ENCODE data around the gene GNB4.

The GNB4 gene

GRCh38 chr3:179474480-179474879, 23.2 kb upstream of the GNB4 start:
- no peak for TF ChIP-seq REST (IDR thresholded peaks at IDR 0.05; ENCODE audit: low read depth)
- TF ChIP-seq TCF12 (IDR thresholded peaks at IDR 0.05; ENCODE audit: low read depth), result no peak
- no peak for TF ChIP-seq FOXM1 (IDR thresholded peaks at IDR 0.05; ENCODE audit: borderline replicate concordance, low read depth)
- no peak for TF ChIP-seq EGR1 (IDR thresholded peaks at IDR 0.05)
- TF ChIP-seq RAD21 (IDR thresholded peaks at IDR 0.05; ENCODE audit: low read depth), result no peak

DNA sequence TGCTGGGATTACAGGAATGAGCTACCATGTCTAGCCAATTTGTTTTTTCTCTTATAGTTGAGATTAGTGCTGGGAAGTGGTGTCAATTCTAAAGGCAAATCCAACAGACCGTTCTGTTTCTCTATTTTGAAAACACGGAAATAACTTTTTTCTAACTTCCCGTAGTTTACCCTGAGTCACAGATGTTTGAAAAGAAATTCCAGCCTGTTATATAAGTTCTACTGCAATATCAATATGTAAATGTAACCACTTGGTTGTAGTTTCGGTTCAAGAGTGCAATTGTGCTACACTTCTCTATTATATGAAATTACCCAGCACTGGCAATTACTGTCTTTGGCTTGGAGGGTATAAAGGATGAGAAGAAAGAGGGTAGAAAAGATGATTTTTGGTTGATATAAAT, 22.3 kb upstream of the GNB4 start:
- TF ChIP-seq NFIC (IDR thresholded peaks at IDR 0.05), result no peak
- no peak for TF ChIP-seq EGR1 (IDR thresholded peaks at IDR 0.05)
- no peak for TF ChIP-seq TEAD4 (IDR thresholded peaks at IDR 0.05)
- TF ChIP-seq CREB1 (IDR thresholded peaks at IDR 0.05; ENCODE audit: low read depth), result no peak
- no peak for TF ChIP-seq REST (IDR thresholded peaks at IDR 0.05; ENCODE audit: low read depth)
- no peak for TF ChIP-seq EP300 (IDR thresholded peaks at IDR 0.05; ENCODE audit: borderline replicate concordance)
- TF ChIP-seq CEBPB (IDR thresholded peaks at IDR 0.05), result no peak

DNA sequence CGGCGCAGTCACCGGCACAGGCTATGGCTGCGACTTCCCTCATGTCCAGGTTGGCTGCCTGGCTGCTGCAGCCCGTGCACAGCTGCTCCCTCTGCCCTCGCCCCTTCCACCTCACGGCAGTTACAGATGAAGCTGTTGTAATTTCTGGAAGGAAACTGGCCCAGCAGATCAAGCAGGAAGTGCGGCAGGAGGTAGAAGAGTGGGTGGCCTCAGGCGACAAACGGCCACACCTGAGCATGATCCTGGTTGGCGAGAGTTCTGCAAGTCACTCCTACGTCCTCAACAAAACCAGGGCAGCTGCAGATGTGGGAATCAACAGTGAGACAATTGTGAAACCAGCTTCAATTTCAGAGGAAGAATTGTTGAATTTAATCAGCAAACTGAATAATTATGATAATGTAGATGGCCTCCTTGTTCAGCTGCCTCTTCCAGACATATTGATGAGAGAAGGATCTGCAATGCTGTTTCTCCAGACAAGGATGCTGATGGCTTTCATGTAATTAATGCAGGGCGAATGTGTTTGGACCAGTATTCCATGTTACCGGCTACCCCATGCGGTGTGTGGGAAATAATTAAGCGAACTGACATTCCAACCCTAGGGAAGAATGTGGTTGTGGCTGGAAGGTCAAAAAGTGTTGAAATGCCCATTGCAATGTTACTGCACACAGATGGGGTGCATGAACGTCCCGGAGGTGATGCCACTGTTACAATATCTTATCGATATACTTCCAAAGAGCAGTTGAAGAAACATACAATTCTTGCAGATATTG, 13.2 kb upstream of the GNB4 start:
- TF ChIP-seq TAF1 (IDR thresholded peaks at IDR 0.05; ENCODE audit: low read depth) (no peak), ZBTB7A (IDR thresholded peaks at IDR 0.05; ENCODE audit: low read depth) (no peak), RAD21 (IDR thresholded peaks at IDR 0.05; ENCODE audit: low read depth) (no peak), EGR1 (IDR thresholded peaks at IDR 0.05) (no peak), REST (IDR thresholded peaks at IDR 0.05; ENCODE audit: low read depth) (no peak), EP300 (IDR thresholded peaks at IDR 0.05; ENCODE audit: borderline replicate concordance) (no peak), CEBPB (IDR thresholded peaks at IDR 0.05) (no peak), YY1 (IDR thresholded peaks at IDR 0.05; ENCODE audit: low read depth) (no peak), TEAD4 (IDR thresholded peaks at IDR 0.05) (no peak), CREB1 (IDR thresholded peaks at IDR 0.05; ENCODE audit: low read depth) (no peak), FOXM1 (IDR thresholded peaks at IDR 0.05; ENCODE audit: borderline replicate concordance, low read depth) (no peak), TCF12 (IDR thresholded peaks at IDR 0.05; ENCODE audit: low read depth) (no peak), NFIC (IDR thresholded peaks at IDR 0.05) (no peak), USF1 (IDR thresholded peaks at IDR 0.05) (no peak)
- TF ChIP-seq, protein P1, sequence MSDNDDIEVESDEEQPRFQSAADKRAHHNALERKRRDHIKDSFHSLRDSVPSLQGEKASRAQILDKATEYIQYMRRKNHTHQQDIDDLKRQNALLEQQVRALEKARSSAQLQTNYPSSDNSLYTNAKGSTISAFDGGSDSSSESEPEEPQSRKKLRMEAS (IDR thresholded peaks at IDR 0.05), result no peak

GRCh38 chr3:179463319-179463718, 12.0 kb upstream of the GNB4 start:
- TF ChIP-seq CEBPB (IDR thresholded peaks at IDR 0.05) (0 out of 2 replicates have a peak, but pooled peaks have one; percentile 10), EGR1 (IDR thresholded peaks at IDR 0.05) (no peak)
- TF ChIP-seq, protein P1 (IDR thresholded peaks at IDR 0.05), result no peak

DNA sequence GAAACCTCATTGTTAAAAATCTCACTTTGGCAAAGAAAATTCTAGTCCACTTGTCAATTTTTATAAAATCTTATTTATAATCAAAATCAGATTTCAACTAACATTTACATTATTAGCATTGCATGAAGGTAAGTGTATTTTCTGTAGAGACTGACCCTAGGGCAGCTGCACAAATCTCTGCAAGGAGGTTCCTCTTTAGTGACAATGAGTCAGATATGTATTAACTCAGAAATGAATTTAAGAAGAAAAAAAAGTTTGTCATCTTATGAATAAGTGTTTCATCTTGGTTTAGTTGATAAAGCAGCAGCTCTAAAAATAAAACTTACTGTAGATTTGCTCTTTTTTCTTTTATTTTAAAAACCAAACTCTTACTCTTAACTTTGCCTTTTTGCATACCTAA, 9.0 kb upstream of the GNB4 start:
- TF ChIP-seq REST (IDR thresholded peaks at IDR 0.05; ENCODE audit: low read depth), result no peak
- no peak for TF ChIP-seq FOXM1 (IDR thresholded peaks at IDR 0.05; ENCODE audit: borderline replicate concordance, low read depth)
- TF ChIP-seq TCF12 (IDR thresholded peaks at IDR 0.05; ENCODE audit: low read depth), result no peak
- TF ChIP-seq CREB1 (IDR thresholded peaks at IDR 0.05; ENCODE audit: low read depth), result no peak
- no peak for TF ChIP-seq ZBTB7A (IDR thresholded peaks at IDR 0.05; ENCODE audit: low read depth)
- TF ChIP-seq CEBPB (IDR thresholded peaks at IDR 0.05), result no peak
- no peak for TF ChIP-seq EP300 (IDR thresholded peaks at IDR 0.05; ENCODE audit: borderline replicate concordance)
- no peak for TF ChIP-seq USF1 (IDR thresholded peaks at IDR 0.05)
- TF ChIP-seq EGR1 (IDR thresholded peaks at IDR 0.05), result no peak
- no peak for TF ChIP-seq YY1 (IDR thresholded peaks at IDR 0.05; ENCODE audit: low read depth)
- no peak for TF ChIP-seq RAD21 (IDR thresholded peaks at IDR 0.05; ENCODE audit: low read depth)
- no peak for TF ChIP-seq TAF1 (IDR thresholded peaks at IDR 0.05; ENCODE audit: low read depth)
- no peak for TF ChIP-seq NFIC (IDR thresholded peaks at IDR 0.05)
- TF ChIP-seq TEAD4 (IDR thresholded peaks at IDR 0.05), result no peak
- TF ChIP-seq, protein P1 (IDR thresholded peaks at IDR 0.05), result no peak

Data from Ishikawa (cell line).